K562 (cell line): Measurements from ENCODE around the gene DNAJC6. TPM values are rescaled to one million over a fixed set of nuclear protein-coding genes. Genes with fewer than 3 reads are reported as not detected.

Source experiments
- BDP1 ChIP-seq: IDR thresholded peaks from 3 replicates; pipeline ENCODE4 v1.6.1; 2011; ENCODE audit not compliant: insufficient read length, insufficient read depth
- HLTF ChIP-seq: fragments of 450-650 bp; IDR thresholded peaks from 2 replicates; pipeline ENCODE4 v1.6.1; 2016
- KDM1A ChIP-seq, 2 experiments: fragments of 450-650 bp; IDR thresholded peaks; 2 replicates each; pipeline ENCODE4 v1.6.1; 2016; ENCODE audit warnings: mild to moderate bottlenecking in 2 of 2
- MAFG ChIP-seq: fragments of 450-650 bp; conservative IDR thresholded peaks from 2 replicates; pipeline ENCODE4 v1.6.1; 2016; ENCODE audit warnings: missing genetic modification characterization, missing compliant biosample characterization
- MTA1 ChIP-seq: fragments of 450-650 bp; IDR thresholded peaks from 2 replicates; pipeline ENCODE4 v1.6.1; 2017; ENCODE audit warnings: borderline replicate concordance
- MTA2 ChIP-seq: fragments of 450-650 bp; IDR thresholded peaks from 2 replicates; pipeline ENCODE4 v1.6.1; 2016; ENCODE audit warnings: low read depth
- MXD1 ChIP-seq: fragments of 250-450 bp; sonication (Bioruptor Pico); IDR thresholded peaks from 2 replicates; pipeline ENCODE4 v1.8.0; 2021; ENCODE audit warnings: borderline replicate concordance, mild to moderate bottlenecking, moderate library complexity; ENCODE audit not compliant: poor library complexity, severe bottlenecking
- NFYB ChIP-seq: IDR thresholded peaks from 2 replicates; pipeline ENCODE4 v1.6.1; 2011; ENCODE audit warnings: mild to moderate bottlenecking, moderate library complexity; ENCODE audit not compliant: insufficient read length; ENCODE audit errors: extremely low read depth
- NR2C1 ChIP-seq, 2 experiments: fragments of 450-650 bp; IDR thresholded peaks; 2 replicates each; pipeline ENCODE4 v1.6.1; 2017; ENCODE audit warnings: mild to moderate bottlenecking in 2 of 2, antibody characterized with exemption in 1 of 2, inconsistent platforms in 1 of 2, missing compliant biosample characterization in 1 of 2, missing genetic modification characterization in 1 of 2
- PKNOX1 ChIP-seq: fragments of 450-650 bp; IDR thresholded peaks from 2 replicates; pipeline ENCODE4 v1.6.1; 2016
- polyA plus RNA-seq, 8 experiments: library from polyadenylated mRNA; depleted of rRNA in 4 of 8; stranded (reverse) in 5 of 8; unstranded in 3 of 8; fragments of >200 nt; fragmentation: Nextera tagmentation in 2 of 8; fragmentation: Illumina TruSeq in 1 of 8; extraction: Ambion mirVana in 2 of 8; extraction: Trizol in 1 of 8; gene quantifications; 2 replicates each; pipeline versions ENCODE4 v1.2.1 to v1.2.3, GENCODE V29; 2011 to 2014; ENCODE audit warnings: inconsistent platforms in 1 of 8, missing spikeins in 1 of 8
- total RNA-seq, 7 experiments: library from RNA; depleted of rRNA in 6 of 7; stranded (reverse); fragments of >200 nt in 6 of 7; fragmentation: Illumina TruSeq in 2 of 7; extraction: Trizol in 2 of 7; gene quantifications; 2 replicates each; pipeline versions ENCODE4 v1.2.1 to v1.2.3, GENCODE V29; 2011 to 2021; ENCODE audit warnings: low replicate concordance in 1 of 7

DNAJC6 gene
- total and polyA plus RNA-seq, 9 of the 15 experiments (the other 6 are each of a cell fraction or from before 2014, with no cell fraction given): 6.7 to 78.7 (median 28.0) TPM

GRCh38 chr1:65409816-65410326 lies 100.5 kb downstream of the DNAJC6 start (continued):
- TF ChIP-seq NR2C1 (IDR thresholded peaks at IDR 0.05) (no peak), NR2C1 (tag; IDR thresholded peaks at IDR 0.05) (no peak), BDP1 (no peak), MTA1 (no peak), PKNOX1 (no peak), KDM1A (IDR thresholded peaks at IDR 0.05) (no peak), MTA2 (no peak), NFYB (no peak), MAFG (peak; percentile 13; the same call in 1 of the 2 replicates), MXD1 (CRISPR knock-in tag) (no peak), HLTF (no peak)
- TF ChIP-seq, all 486 proteins: peak for 3
